Measurements from ENCODE around the gene TAOK1.
"Not testable (repeated sequence)": the region's sequence is repeated elsewhere in the genome, so short reads cannot be mapped to it uniquely, and the experiment has no call there.

The TAOK1 gene

GRCh38 chr17:29533976-29534375, 143.8 kb downstream of the TAOK1 start:
- DNase-seq (ENCODE audit: low read depth in 2 of 3, low spot score in 1 of 3): no peak

GRCh38 chr17:29544066-29544465, 153.9 kb downstream of the TAOK1 start:
- no peak for DNase-seq (ENCODE audit: low read depth in 2 of 3, low spot score in 1 of 3)

DNA sequence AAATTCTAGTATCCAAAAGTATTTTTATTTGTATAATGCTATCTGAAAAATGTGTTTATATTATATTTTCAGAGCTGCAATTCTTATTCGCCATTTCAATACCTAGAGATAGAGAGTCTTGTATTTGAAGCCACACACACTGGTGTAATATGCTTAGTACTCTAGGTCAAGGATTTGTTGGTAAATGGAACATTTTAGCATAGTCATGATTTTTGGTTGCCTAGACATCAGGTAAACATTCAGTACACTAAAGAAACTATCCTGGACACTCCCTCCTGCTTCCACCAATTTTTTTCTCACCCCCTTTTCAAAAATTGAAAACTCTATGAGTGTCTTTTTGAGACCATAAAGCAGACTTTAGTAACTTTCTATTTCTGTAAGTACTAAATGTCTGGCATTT, 155.9 kb downstream of the TAOK1 start:
- no peak for DNase-seq (ENCODE audit: low read depth in 2 of 3, low spot score in 1 of 3)

DNA sequence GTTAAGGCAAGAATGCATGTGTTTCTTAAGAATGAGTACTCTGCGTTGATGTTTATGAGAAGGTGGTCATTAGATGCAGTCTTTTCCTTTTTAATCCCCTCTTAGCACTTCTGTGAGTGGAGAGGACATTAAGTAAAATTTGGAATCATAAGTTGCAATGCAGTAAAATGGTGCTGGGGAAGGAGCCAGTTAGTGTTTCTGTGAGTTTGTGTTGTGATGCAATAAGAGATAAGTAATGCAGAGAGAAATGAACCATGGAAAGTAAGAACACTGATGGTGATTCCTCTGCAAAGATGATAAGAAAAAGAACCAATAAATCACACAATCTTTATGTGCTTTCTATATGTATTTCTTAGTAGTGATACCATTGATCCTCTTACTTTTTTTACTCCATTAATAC, 156.7 kb downstream of the TAOK1 start:
- DNase-seq (ENCODE audit: low read depth in 2 of 3, low spot score in 1 of 3): no peak

DNA sequence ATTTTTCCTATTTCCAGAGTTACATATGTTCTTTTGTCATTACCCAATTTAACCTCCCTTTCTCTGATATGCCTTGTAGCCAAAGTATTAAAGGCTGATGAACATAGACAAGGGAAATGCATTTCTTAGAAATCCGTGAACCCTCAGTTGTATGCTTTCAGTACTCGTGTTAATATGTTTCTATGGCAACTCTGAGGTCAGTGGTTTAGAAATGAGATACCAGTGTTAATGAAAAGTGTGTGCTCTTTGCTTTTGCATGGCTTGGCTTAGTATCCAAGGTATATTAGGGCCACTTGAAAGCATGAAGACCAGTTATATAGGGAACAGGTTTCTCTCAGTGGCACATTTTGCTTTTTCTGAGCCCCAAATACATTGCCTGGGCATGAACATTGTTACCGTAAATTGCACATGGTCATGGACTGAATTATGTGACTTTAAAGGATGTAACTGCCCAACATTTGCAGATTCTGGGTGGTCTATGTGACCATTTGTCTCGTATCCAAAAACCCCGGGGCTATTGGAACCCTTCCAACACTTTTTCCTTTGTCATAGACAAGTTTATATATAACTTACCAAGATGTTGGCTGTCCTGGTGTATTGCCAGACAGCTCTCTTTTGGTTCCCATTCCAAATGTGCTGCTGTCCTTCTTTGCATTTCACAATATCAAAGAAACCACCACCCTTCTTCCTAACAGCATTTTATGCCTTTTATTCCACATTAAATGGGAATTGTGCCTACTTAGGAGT, 159.2 kb downstream of the TAOK1 start:
- DNase-seq (ENCODE audit: low read depth in 2 of 3, low spot score in 1 of 3): no peak

DNA sequence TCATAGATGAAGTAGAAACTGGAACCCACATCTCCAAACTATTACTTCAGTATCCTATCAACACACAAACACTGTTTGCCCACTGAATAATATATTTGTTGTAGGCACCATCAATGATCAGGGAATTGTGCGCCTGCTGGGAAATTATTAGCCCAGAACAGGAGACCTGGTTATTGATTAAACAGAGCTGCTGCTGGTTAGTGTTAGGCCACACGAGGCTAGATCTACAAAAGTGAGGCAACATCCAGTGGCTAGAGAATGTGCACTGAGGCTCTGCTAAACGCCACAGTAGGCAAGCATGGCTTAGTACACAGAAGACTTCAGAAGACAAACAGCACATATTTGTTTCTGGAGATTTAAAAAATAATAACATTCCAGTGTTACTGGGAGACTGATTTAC, 165.7 kb downstream of the TAOK1 start:
- DNase-seq (ENCODE audit: low read depth in 2 of 3, low spot score in 1 of 3): no peak

DNA sequence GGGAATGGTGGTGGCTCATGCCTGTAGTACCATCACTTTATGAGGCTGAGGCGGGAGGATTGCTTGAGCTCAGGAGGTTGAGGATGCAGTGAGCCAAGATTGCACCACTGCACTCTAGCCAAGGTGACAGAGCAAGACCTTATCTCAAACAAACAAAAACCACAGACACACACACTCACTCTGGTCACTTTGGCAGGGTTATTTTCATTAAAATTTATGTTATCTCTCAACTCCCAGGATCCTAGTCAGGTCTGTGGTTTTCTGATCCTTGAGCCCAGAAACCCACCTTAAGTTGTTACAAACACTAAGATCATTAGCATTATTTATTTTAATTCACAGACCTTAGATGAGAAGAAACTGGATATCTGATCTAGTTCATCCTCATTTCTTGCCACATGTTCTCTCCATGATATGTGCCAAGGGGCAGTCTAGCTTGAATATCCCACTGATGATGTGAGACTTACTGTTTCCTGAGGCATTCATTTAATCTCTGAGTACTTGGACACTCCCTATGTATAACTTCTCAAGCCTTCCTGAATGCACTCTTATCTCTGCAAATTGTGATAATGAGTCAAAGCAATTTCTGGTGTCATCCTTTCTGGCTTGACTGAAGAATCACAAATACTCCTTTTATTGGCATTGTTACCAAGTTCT, 167.0 kb downstream of the TAOK1 start:
- DNase-seq (ENCODE audit: low read depth in 2 of 3, low spot score in 1 of 3): no peak

GRCh38 chr17:29557739-29558116, 167.6 kb downstream of the TAOK1 start:
- DNase-seq (ENCODE audit: low read depth in 2 of 3, low spot score in 1 of 3): no peak

DNA sequence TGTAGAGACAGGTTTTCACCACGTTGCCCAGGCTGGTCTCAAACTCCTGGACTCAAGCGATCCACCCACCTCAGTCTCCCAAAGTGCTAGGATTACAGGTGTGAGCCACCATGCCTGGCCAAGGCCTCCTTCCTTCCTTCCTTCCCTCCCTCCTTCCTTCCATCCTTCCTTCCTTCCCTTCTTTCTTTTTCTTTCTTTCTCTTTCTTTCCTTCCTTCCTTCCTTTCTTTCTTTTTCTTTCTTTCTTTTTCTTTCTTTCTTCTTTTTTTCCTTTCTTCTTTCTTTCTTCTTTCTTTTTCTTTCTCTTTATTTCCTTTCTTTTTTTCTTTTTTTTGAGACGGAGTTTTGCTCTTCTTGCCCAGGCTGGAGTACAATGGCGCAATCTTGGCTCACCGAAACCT, 168.0 kb downstream of the TAOK1 start:
- DNase-seq (ENCODE audit: low read depth in 2 of 3, low spot score in 1 of 3): not testable (repeated sequence)

GRCh38 chr17:29559640-29560039, 169.5 kb downstream of the TAOK1 start:
- no peak for DNase-seq (ENCODE audit: low read depth in 2 of 3, low spot score in 1 of 3)

DNA sequence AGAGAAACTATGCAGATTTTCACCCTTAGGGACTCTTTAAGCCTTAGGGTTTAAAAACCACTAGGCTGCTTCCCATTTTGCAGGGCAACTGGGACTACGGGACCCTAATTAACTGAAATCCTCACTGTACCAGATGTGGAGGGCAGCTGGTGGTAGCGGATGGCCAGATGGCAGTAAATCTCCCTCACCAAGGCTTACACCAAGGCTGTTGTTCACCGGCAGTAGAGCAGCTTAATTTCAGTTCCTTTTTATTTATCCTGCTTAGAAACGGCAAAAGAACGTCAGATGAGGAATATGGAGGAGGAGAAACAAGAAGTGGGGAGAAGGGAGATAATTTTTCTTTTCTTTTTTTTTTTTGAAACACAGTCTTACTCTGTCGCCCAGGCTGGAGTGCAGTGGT, 170.2 kb downstream of the TAOK1 start:
- DNase-seq (ENCODE audit: low read depth in 2 of 3, low spot score in 1 of 3): no peak

DNA sequence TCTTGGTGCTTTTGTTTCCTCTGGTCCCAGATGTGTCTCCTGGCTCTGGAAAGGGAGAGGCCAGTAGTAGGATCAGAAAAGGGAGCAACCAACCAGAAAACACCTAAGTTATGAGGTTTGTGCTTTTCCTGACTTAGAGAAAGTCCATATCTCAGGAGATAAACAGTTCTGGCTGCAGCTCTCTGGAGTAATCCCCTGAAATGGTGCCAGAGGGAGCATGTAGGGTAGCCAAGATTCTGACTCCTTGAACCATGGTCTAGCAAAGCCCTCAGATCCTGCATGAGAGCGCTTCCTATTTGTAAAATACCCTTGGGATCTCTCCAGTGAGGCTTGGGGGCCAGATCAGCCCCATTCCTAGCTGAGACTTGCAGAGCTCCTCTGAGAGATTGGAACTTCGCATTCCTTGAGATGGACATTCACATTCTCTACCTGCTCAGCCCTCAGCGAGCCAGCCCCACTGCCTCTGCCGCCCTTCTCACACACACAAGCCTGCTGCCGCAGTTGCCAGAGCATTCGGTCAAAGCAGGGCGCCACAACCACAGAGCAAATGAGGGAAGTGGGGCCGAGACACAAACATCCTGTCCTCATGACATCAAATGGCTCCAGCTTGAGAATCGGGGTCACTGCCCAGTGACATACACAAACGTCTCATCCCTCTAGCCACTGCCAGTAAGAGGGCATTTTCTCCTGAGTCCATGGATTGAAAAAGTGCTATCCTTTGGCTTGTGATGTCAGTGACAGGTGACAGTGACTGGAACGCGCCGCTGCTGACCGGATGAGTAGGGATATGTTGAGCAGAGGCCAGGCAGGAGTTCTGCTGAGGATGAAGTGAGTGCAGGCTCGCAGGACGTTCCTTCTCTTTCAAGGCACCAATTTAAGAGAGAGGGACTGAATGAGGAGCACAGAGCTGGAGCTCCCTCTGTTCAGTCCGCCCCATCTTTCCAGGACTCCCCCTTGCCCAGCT, 171.7 kb downstream of the TAOK1 start:
- DNase-seq (ENCODE audit: low read depth in 2 of 3, low spot score in 1 of 3): no peak

- no peak for DNase-seq (ENCODE audit: low read depth in 2 of 3, low spot score in 1 of 3)
Measured at GRCh38 chr17:29562615-29563014, 172.5 kb downstream of the TAOK1 start.

- no peak for DNase-seq (ENCODE audit: low read depth in 2 of 3, low spot score in 1 of 3)
Measured at GRCh38 chr17:29563816-29564215, 173.7 kb downstream of the TAOK1 start.

DNA sequence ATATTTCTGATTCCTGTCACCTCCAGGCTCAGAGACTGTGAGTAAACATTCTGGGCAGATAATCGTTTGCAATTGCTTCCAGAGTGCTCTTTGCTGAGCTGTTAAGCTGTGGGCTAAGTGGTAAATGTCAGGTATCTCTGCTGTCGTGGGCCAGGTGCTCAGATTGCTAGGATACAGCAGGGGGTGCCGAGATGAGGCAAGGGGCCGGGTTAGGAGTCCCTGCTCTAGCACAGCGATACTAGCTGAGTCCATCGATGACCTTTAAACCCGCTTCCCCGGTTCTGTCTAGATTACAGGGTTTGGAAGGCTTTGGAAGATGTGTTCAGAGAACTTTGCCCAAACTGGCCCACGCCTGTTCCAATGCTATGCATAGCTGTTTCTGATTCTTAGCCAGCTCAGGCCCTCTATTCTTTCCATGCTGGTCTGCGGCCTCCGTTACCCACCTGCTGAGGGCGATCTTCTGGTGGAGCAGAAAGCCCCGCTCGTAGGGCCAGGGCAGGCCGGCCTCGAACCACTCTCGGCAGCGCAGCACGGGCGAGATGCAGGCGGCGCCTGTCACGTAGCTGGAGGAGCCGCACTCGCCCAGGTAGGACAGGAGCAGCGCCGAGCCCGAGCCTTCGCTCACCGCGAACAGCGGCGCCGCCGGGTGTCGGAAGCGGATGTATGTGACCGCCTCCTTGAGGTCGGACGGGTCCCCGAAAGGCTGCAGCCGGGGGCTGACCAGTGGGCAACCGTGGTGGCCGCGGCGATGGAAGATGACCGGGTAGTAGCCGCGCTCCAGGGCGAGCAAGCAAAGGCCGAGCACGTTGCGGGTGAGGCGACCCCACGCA, 175.7 kb downstream of the TAOK1 start:
- peak; percentile 37 to 42 (median 41) for DNase-seq (ENCODE audit: low read depth in 2 of 3, low spot score in 1 of 3)

DNA sequence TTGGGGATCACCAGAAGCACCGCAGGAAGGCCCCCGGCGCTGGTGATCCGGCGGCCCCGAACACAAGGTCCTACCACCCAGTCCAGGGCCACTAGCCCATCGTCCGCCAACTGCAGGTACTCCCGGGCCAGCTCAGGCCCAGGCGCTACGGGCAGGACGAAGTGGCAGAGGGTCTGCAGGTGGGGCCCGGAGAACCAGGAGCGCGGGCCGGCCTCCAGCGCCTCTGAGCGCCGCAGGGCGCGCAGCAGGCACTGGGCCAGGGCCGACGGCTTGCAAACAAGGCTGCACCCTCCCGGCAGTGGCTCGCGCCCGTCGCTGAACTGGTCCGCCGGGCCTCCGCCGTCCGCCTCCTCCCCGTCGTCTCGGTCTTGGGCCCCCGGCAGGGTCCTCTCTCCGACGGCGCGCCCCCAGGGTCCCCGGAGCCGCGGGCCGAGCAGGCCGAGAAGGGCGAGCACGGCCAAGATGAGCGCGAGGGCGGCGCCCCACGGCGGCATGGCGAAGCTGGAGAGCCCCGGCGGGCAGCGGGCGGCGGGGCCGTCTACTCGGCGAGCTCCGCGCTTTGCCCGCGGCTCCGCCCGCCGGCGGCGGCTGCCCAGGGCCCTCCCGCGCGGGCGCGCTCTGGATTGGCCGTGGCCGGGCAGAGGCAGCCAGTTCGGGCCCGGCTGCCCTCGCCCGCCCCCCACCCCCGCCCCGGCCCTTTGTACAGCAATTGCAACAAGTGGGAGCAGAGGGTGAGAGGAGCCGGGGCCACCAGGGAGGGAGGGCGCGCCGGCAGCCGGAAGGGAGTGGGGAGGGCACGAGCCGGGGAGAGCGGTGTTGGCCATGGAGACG, 176.5 kb downstream of the TAOK1 start, which contains the start of gene ABHD15:
ABHD15 (minus strand) TSS at position 565 of the 831 bp plus-strand sequence; CDS start at position 494, 71 bp downstream.
- DNase-seq (ENCODE audit: low read depth in 2 of 3, low spot score in 1 of 3): peak in 2 of 3 donors; percentile 31 to 59

DNA sequence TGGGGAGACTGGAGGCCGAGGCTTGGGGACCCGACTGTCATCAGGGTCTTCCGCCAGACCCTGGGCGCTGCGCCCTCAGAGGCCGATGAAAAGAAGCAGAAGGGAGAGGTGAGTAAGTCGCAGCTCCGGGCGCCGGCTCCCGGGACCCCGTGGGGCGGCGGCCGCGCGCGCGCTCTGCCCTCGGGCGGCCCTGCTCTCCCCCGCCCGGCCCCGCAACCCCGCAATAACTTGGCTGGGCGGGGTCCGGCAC, 177.1 kb downstream of the TAOK1 start:
- DNase-seq (ENCODE audit: low read depth in 2 of 3, low spot score in 1 of 3): no peak

DNA sequence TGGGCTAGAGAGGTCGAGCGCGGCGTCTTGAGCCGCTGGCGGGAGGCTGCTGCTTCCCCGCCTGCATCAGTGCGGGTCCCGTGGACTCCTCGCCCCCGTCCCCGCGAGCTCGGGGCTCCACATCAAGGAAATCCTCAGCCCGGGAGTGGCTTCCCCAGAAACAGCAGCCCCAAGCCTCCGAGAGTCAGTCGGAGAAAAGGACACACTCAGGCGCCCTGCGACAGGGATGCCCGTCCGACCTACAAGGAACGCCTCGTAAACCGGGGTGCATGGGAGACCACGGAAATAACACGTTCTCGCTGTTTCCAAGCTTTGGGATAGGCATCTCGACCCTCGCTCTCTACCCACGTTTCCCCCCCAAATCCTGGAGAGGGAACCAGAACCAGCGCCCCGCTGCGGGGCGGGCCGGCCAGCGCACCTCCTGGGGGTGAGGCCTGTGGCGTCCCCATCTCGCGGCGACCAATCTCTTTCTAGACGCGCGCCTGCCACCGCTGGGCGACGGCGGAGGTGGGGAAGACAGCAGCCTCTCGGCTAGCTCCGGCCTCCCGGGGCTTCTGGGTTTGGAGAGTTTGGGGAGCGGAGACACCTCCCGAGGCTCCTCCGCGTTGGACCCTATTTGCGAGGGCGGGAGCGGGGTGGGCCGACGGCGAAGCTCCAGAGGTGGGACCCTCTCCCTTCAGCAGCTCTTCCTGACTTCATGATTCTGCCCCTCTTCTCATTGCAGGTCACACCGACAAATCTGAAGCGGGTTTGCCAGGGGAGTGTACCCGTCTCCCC, 177.6 kb downstream of the TAOK1 start:
- peak in 2 of 3 donors; percentile 56 to 75 for DNase-seq (ENCODE audit: low read depth in 2 of 3, low spot score in 1 of 3)

Data from stimulated activated CD4-positive, alpha-beta T cell treated with anti-CD3 and anti-CD28 coated beads, Interleukin-12 subunit alpha, Interleukin-12 subunit beta, amount 100 ng/mL, for 48 hours (primary cell).